H1 (cell line): ENCODE results near the gene ACOT6. TPM values are rescaled to one million over a fixed set of nuclear protein-coding genes. Genes with fewer than 3 reads are reported as not detected.

Experiments used
- CTCF ChIA-PET: fragments of 300-600 bp; sonication (Branson Sonifier 250); formaldehyde crosslinking; loops from one replicate; lab custom pipeline; 2021; ENCODE audit not compliant: partially characterized antibody; lab: Charles Lee
- POLR2A ChIA-PET: fragments of 300-600 bp; sonication (Branson Sonifier 250); formaldehyde crosslinking; loops from one replicate; lab custom pipeline; 2021; ENCODE audit warnings: inconsistent platforms; ENCODE audit not compliant: partially characterized antibody; lab: Charles Lee
- DNase-seq, 2 experiments: peaks; one replicate each; pipeline versions ENCODE4 v3.0.0 to v3.0.0-alpha.2; 2010 to 2022; ENCODE audit warnings: low spot score in 2 of 2, low read depth in 1 of 2, mixed read lengths in 1 of 2
- FAIRE-seq: peaks from 2 replicates; lab custom pipeline; 2011; peaks lifted over from hg19 to GRCh38; lab: Jason Lieb, UNC
- H2AFZ ChIP-seq: 2 replicates; pipeline ENCODE4 v1.8.1; 2012; ENCODE audit warnings: low read length, inconsistent platforms
- H2AK5ac ChIP-seq: 2 replicates; pipeline ENCODE4 v1.6.1; 2013; ENCODE audit warnings: low read depth, low read length
- H2BK120ac ChIP-seq: replicated peaks from 2 replicates; pipeline ENCODE3; 2013; ENCODE audit warnings: low read depth, low read length, inconsistent platforms
- H2BK12ac ChIP-seq: 2 replicates; pipeline ENCODE4 v1.6.1; 2013; ENCODE audit warnings: low read depth, low read length
- H2BK15ac ChIP-seq: 2 replicates; pipeline ENCODE4 v1.6.1; 2013; ENCODE audit warnings: low read length
- H2BK20ac ChIP-seq: 2 replicates; pipeline ENCODE4 v1.6.1; 2013; ENCODE audit warnings: low read length
- H2BK5ac ChIP-seq: 2 replicates; pipeline ENCODE4 v1.6.1; 2013; ENCODE audit warnings: low read depth, low read length
- H3K14ac ChIP-seq: 2 replicates; pipeline ENCODE4 v1.6.1; 2013; ENCODE audit warnings: inconsistent platforms; ENCODE audit not compliant: insufficient read length
- H3K18ac ChIP-seq: 2 replicates; pipeline ENCODE4 v1.6.1; 2013; ENCODE audit warnings: low read length; ENCODE audit errors: extremely low read depth
- H3K23ac ChIP-seq: 2 replicates; pipeline ENCODE4 v1.6.1; 2013; ENCODE audit warnings: inconsistent platforms; ENCODE audit not compliant: insufficient read length
- H3K23me2 ChIP-seq: 2 replicates; pipeline ENCODE4 v1.6.1; 2013; ENCODE audit warnings: low read depth, low read length
- H3K27ac ChIP-seq: 2 replicates; pipeline ENCODE4 v1.6.1; 2011; ENCODE audit warnings: low read depth, low read length, inconsistent platforms
- H3K27me3 ChIP-seq, 4 experiments: replicated peaks in 1 of 4; 1 replicate in 1 of 4; 2 replicates in 3 of 4; pipeline versions ENCODE4 v1.6.1 to v1.8.1; 2011 to 2013; ENCODE audit warnings: low read length in 3 of 4, mild to moderate bottlenecking in 3 of 4, inconsistent platforms in 2 of 4, mixed read lengths in 2 of 4, moderate library complexity in 1 of 4; ENCODE audit not compliant: control insufficient read depth in 3 of 4, insufficient read depth in 3 of 4; ENCODE audit errors: extremely low read depth in 1 of 4
- H3K36me3 ChIP-seq, 4 experiments: 2 replicates each; pipeline versions ENCODE4 v1.6.1 to v1.8.1; 2011 to 2013; ENCODE audit warnings: mild to moderate bottlenecking in 4 of 4, low read length in 3 of 4, moderate library complexity in 2 of 4, control low read depth in 1 of 4, inconsistent platforms in 1 of 4; ENCODE audit not compliant: insufficient read depth in 4 of 4, control insufficient read depth in 2 of 4
- H3K4ac ChIP-seq: replicated peaks from 2 replicates; pipeline ENCODE3; 2013; ENCODE audit warnings: low read length, low read depth, mixed read lengths, inconsistent platforms; ENCODE audit not compliant: insufficient read length
- H3K4me1 ChIP-seq, 4 experiments: replicated peaks in 1 of 4; 1 replicate in 1 of 4; 2 replicates in 3 of 4; pipeline versions ENCODE4 v1.6.1 to v1.8.1; 2011 to 2013; ENCODE audit warnings: low read length in 3 of 4, inconsistent platforms in 2 of 4, mixed read lengths in 1 of 4; ENCODE audit not compliant: insufficient read depth in 4 of 4, control insufficient read depth in 3 of 4
- H3K4me2 ChIP-seq, 2 experiments: 2 replicates each; pipeline versions ENCODE4 v1.6.1 to v1.8.1; 2011 to 2013; ENCODE audit warnings: low read depth in 2 of 2, low read length in 2 of 2, control low read depth in 1 of 2, inconsistent platforms in 1 of 2, mild to moderate bottlenecking in 1 of 2; ENCODE audit not compliant: insufficient read depth in 1 of 2
- H3K4me3 ChIP-seq, 4 experiments: fragments of 200-600, 300-600 bp in 1 of 4; sonication (generic), shearing (Covaris generic), sonication (Bioruptor Twin) in 1 of 4; 2 replicates each; pipeline versions ENCODE4 v1.5.1 to v1.8.1; 2011 to 2016; ENCODE audit warnings: low read length in 4 of 4, low read depth in 3 of 4, control low read depth in 2 of 4, inconsistent platforms in 2 of 4, mild to moderate bottlenecking in 2 of 4, mixed read lengths in 1 of 4, moderate library complexity in 1 of 4; ENCODE audit not compliant: insufficient read depth in 2 of 4; ENCODE audit errors: extremely low read depth in 1 of 4
- H3K56ac ChIP-seq: replicated peaks from 2 replicates; pipeline ENCODE3; 2013; ENCODE audit warnings: low read depth, mild to moderate bottlenecking, mixed read lengths, low read length, inconsistent platforms; ENCODE audit not compliant: insufficient read length
- H3K79me1 ChIP-seq: 2 replicates; pipeline ENCODE4 v1.6.1; 2013; ENCODE audit warnings: low read depth, low read length, control low read depth
- H3K79me2 ChIP-seq, 2 experiments: 2 replicates each; pipeline versions ENCODE4 v1.6.1 to v1.8.1; 2012 to 2013; ENCODE audit warnings: low read length in 2 of 2, mild to moderate bottlenecking in 2 of 2, inconsistent platforms in 1 of 2; ENCODE audit not compliant: insufficient read depth in 2 of 2, control insufficient read depth in 1 of 2
- H3K9ac ChIP-seq, 4 experiments: replicated peaks in 1 of 4; 1 replicate in 1 of 4; 2 replicates in 3 of 4; pipeline versions ENCODE4 v1.6.1 to v1.8.1; 2011 to 2013; ENCODE audit warnings: low read depth in 3 of 4, low read length in 3 of 4, control low read depth in 2 of 4, mild to moderate bottlenecking in 2 of 4, moderate library complexity in 2 of 4, inconsistent platforms in 1 of 4; ENCODE audit errors: extremely low read depth in 1 of 4
- H3K9me3 ChIP-seq, 2 experiments: 2 replicates each; pipeline versions ENCODE4 v1.6.1 to v1.8.1; 2012 to 2013; ENCODE audit warnings: mild to moderate bottlenecking in 2 of 2, moderate library complexity in 2 of 2, control low read depth in 1 of 2, inconsistent platforms in 1 of 2, low read depth in 1 of 2, low read length in 1 of 2, mixed read lengths in 1 of 2; ENCODE audit not compliant: insufficient read depth in 2 of 2
- H4K20me1 ChIP-seq, 2 experiments: replicated peaks in 1 of 2; 2 replicates each; pipeline versions ENCODE3 to v1.8.1; 2011 to 2013; ENCODE audit warnings: inconsistent platforms in 2 of 2, low read length in 2 of 2, mild to moderate bottlenecking in 1 of 2; ENCODE audit not compliant: insufficient read depth in 2 of 2, control insufficient read depth in 1 of 2
- H4K5ac ChIP-seq: 2 replicates; pipeline ENCODE4 v1.6.1; 2013; ENCODE audit warnings: low read length, low read depth, mixed read lengths, inconsistent platforms; ENCODE audit not compliant: insufficient read length
- H4K8ac ChIP-seq: 2 replicates; pipeline ENCODE4 v1.8.0; 2013; ENCODE audit warnings: mild to moderate bottlenecking, moderate library complexity, low read length, inconsistent platforms; ENCODE audit not compliant: insufficient read depth; ENCODE audit errors: extremely low read depth
- H4K91ac ChIP-seq: replicated peaks from 2 replicates; pipeline ENCODE3; 2013; ENCODE audit warnings: low read length, mixed read lengths, inconsistent platforms; ENCODE audit not compliant: insufficient read length
- ASH2L ChIP-seq: fragments of 200-600, 300-600 bp; sonication (generic); IDR thresholded peaks from one replicate; pipeline ENCODE4 v1.7.1; 2017; ENCODE audit warnings: low read length
- KDM5A ChIP-seq: fragments of 200-600 bp; IDR thresholded peaks from 2 replicates; pipeline ENCODE4 v1.7.1; 2012; ENCODE audit warnings: mild to moderate bottlenecking, low read length, inconsistent platforms, mixed read lengths
- RAD21 ChIP-seq, 2 experiments: IDR thresholded peaks in 1 of 2; conservative IDR thresholded peaks in 1 of 2; 2 replicates each; pipeline ENCODE4 v1.6.1; 2011; ENCODE audit warnings: low read depth in 2 of 2, low read length in 2 of 2, improper control_type of control experiment in 1 of 2, inconsistent platforms in 1 of 2, mild to moderate bottlenecking in 1 of 2, moderate library complexity in 1 of 2
- SP1 ChIP-seq: IDR thresholded peaks from 2 replicates; pipeline ENCODE4 v1.6.1; 2011; ENCODE audit warnings: low read depth, low read length
- TAF1 ChIP-seq: IDR thresholded peaks from 2 replicates; pipeline ENCODE4 v1.6.1; 2011; ENCODE audit warnings: mild to moderate bottlenecking, low read depth, low read length
- WGBS, 2 experiments: shearing (Covaris generic) in 1 of 2; methylation state at CpG; one replicate each; pipeline versions ENCODE4 v1.1.6 to v1.1.7; 2013 to 2015; ENCODE audit warnings: low lambda C conversion rate in 2 of 2, mixed read lengths in 2 of 2, inconsistent platforms in 1 of 2, low coverage in 1 of 2, missing lambda C conversion rate in 1 of 2; ENCODE audit not compliant: insufficient replicate concordance in 2 of 2, insufficient coverage in 1 of 2, insufficient read length in 1 of 2; ENCODE audit errors: extremely low coverage in 1 of 2, missing lambda C conversion rate in 1 of 2; 5-methylcytosine and 5-hydroxymethylcytosine counted together
- polyA plus RNA-seq, 7 experiments: library from polyadenylated mRNA; depleted of rRNA in 3 of 7; stranded (reverse) in 5 of 7; unstranded in 2 of 7; fragments of >200 nt in 5 of 7; fragments of 200-250 nt in 2 of 7; gene quantifications; 1 replicate in 5 of 7; 2 replicates in 1 of 7; 4 replicates in 1 of 7; pipeline versions ENCODE4 v1.2.1 to v1.2.3, GENCODE V29; 2011 to 2013; ENCODE audit warnings: missing spikeins in 2 of 7, mixed read lengths in 2 of 7
- total RNA-seq: library from RNA; stranded (reverse); fragmentation: NEBNext Ultra II Directional; extraction: Animal tissue kit (Norgen Biotek cat#: 25700); gene quantifications from 2 replicates; pipeline ENCODE4 v1.2.1, GENCODE V29; 2021
- TF ChIP-seq, protein P1 (sequence below): IDR thresholded peaks from 2 replicates; pipeline ENCODE4 v1.6.1; 2012; ENCODE audit warnings: inconsistent platforms
- TF ChIP-seq, protein P2 (sequence below): IDR thresholded peaks from 2 replicates; pipeline ENCODE4 v1.6.1; 2011; ENCODE audit warnings: low read length, improper control_type of control experiment
- TF ChIP-seq, protein P3 (sequence below): IDR thresholded peaks from 2 replicates; pipeline ENCODE4 v1.6.1; 2012; ENCODE audit warnings: inconsistent platforms

The ACOT6 gene
- total and polyA plus RNA-seq, 2 of the 8 experiments (the other 6 are each of a cell fraction or from before 2014, with no cell fraction given) = not detected

DNA sequence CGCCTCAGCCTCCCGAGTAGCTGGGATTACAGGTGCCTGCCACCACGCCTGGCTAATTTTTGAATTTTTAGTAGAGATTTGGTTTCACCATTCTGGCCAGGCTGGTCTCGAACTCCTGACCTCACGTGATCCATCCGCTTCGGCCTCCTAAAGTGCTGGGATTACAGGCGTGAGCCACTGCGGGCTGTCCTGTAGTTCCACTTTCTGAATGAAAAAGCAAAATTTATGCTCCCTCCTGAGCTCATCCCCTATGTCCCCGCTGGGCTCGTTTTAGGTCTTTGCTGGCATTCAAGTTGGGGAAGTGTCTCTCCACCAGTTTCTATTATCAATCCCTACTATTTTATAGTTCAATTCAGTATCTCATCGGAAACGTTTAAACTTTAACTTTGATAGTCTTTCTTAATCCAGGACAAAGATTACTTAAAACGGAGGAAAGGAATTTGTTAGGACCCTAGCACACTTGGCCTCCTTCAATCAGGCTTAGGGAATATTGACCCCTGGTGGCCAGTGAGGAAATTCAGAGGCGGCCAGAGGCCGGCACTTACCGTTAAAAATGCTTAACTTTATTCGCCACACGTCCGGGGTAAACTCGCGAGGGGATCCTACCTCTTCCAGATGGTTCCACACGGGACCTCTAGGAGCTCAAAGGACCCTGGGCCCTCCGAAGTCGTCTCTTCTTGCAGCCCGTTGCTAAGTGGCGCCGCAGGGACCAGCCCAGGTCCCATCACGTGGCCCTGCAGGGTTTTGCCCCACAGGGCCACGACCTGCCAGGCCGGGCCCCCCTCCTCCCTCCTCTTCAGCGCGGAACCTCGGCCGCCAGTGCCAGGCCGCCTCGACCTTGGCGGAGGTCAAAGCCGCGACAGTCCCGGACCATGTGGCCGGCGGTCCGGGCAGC, 21.0 kb downstream of the ACOT6 start:
- POLR2A ChIA-PET = interaction anchor here (1.0 to 1.5 kb wide), 8 partner anchors 12 to 143 kb away, joined by 3 to 7 read pairs (median 4); partner anchors contain the start of genes ACOT2, DNAL1 and RIOX1
- peak overlapping the region; percentile 78 for H3K18ac ChIP-seq
- no peak overlapping the region for H3K4ac ChIP-seq
- H3K27me3 ChIP-seq = no peaks in the 10 kb centered on the region
- no peak overlapping the region for H3K23ac ChIP-seq
- H2AFZ ChIP-seq = peak overlapping the region; percentile 45; the same call in 1 of the 2 replicates
- FAIRE-seq = peak; percentile 94
- H4K5ac ChIP-seq = peak overlapping the region; percentile 7
- no peaks in the 10 kb centered on the region for H3K79me1 ChIP-seq
- DNase-seq = peak in 1 of 2 experiments; percentile 82
- WGBS, 2 experiments = 24% methylated on average over 30 of the region's 44 CpGs; no CpG with 5 or more reads in 1 of the 2 experiments
- H4K8ac ChIP-seq = no peak overlapping the region; the same call in 1 of the 2 replicates
- peak overlapping the region; percentile 86; the same call in 1 of the 2 replicates for H2BK5ac ChIP-seq
- no peak overlapping the region for H3K14ac ChIP-seq
- peak overlapping the region; percentile 68 to 83 for H3K4me2 ChIP-seq
- peak overlapping the region; percentile 86 for H3K56ac ChIP-seq
- H2BK120ac ChIP-seq = no peak overlapping the region
- H4K20me1 ChIP-seq = no peaks in the 10 kb centered on the region
- no peaks in the 10 kb centered on the region for H3K9me3 ChIP-seq
- peak overlapping the region in 3 of 4 experiments; percentile 40 to 58 (median 45); a peak in 5 of 7 replicates for H3K9ac ChIP-seq
- H3K4me3 ChIP-seq = peak overlapping the region; percentile 31 to 65 (median 58)
- CTCF ChIA-PET = interaction anchor here (0.7 to 6.5 kb wide), 28 partner anchors 9 to 338 kb away, joined by 3 to 52 read pairs (median 4); partner anchors contain the start of genes ACOT2, ACOT6 and DNAL1
- peak overlapping the region; percentile 61; the same call in 1 of the 2 replicates for H2BK20ac ChIP-seq
- H3K27ac ChIP-seq = no peak overlapping the region; the same call in 1 of the 2 replicates
- peaks cover 0 to 5% (median 1%) of the 10 kb centered on the region in 4 experiments; a peak in 4 of 7 replicates for H3K4me1 ChIP-seq
- peaks cover 7% of the 10 kb centered on the region; the same call in 1 of the 2 replicates for H3K23me2 ChIP-seq
- no peaks in the 10 kb centered on the region for H3K79me2 ChIP-seq
- 0 out of 2 replicates have a peak overlapping the region, but pooled peaks have one; percentile 84 for H2BK12ac ChIP-seq
- H4K91ac ChIP-seq = peak overlapping the region; percentile 97
- no peaks in the 10 kb centered on the region for H3K36me3 ChIP-seq
- H2BK15ac ChIP-seq = peak overlapping the region; percentile 92; the same call in 1 of the 2 replicates
- no peak overlapping the region for H2AK5ac ChIP-seq
- TF ChIP-seq, protein P1, sequence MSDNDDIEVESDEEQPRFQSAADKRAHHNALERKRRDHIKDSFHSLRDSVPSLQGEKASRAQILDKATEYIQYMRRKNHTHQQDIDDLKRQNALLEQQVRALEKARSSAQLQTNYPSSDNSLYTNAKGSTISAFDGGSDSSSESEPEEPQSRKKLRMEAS = peak; percentile 64
- peak; percentile 63 for TF ChIP-seq ASH2L
- no peak for TF ChIP-seq TAF1
- no peak for TF ChIP-seq SP1
- peak; percentile 81 to 84 for TF ChIP-seq RAD21 (IDR thresholded peaks at IDR 0.05 in 1 of 2, conservative IDR thresholded peaks at IDR 0.05 in 1 of 2; ENCODE audit: low read depth in 2 of 2, low read length in 2 of 2)
- TF ChIP-seq, protein P2, sequence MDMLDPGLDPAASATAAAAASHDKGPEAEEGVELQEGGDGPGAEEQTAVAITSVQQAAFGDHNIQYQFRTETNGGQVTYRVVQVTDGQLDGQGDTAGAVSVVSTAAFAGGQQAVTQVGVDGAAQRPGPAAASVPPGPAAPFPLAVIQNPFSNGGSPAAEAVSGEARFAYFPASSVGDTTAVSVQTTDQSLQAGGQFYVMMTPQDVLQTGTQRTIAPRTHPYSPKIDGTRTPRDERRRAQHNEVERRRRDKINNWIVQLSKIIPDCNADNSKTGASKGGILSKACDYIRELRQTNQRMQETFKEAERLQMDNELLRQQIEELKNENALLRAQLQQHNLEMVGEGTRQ = peak; percentile 69
- TF ChIP-seq, protein P3, sequence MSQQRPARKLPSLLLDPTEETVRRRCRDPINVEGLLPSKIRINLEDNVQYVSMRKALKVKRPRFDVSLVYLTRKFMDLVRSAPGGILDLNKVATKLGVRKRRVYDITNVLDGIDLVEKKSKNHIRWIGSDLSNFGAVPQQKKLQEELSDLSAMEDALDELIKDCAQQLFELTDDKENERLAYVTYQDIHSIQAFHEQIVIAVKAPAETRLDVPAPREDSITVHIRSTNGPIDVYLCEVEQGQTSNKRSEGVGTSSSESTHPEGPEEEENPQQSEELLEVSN = peak; percentile 34
- TF ChIP-seq KDM5A = peak; percentile 60
